SH-SY5Y (cell line): ENCODE measurements around the gene SLC44A1.

Source experiments
- GATA2 ChIP-seq: IDR thresholded peaks from 2 replicates; pipeline ENCODE4 v1.6.1; 2011; ENCODE audit warnings: mild to moderate bottlenecking, low read depth, low read length
- GATA3 ChIP-seq: IDR thresholded peaks from 2 replicates; pipeline ENCODE4 v1.6.1; 2011; ENCODE audit warnings: low read depth, mild to moderate bottlenecking, low read length, moderate library complexity

DNA sequence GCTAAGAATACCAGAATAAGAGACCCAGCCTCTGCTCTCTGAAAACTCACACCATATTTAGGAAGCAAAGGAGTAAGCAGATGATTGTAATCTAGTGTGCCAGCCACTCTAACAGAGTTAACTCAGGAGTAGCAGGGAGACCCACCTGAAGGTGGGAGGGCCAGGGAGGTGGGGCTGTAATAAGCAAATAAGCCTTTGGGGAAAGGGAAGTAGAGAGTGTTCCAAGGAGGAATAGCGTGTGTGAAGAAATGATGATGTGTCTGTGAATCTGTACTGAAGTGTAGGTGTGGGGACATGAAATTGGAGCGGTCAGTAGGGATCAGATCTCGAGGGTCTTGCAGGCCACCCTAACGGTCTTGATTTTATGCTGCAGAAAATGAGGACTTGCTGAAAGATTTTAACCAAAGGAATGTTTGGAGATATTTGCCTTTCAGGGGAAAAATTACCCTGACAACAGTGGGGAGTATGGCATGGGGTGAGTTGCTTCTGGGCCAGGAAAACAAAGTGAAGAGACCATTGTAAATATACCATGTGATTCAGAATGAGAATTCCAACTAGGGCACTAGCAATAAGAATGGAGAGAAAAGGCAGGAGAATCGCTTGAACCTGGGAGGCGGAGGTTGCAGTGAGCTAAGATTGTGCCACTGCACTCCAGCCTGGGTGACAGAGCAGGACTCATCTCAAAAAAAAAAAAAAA is 159.2 kb downstream of the SLC44A1 start:
- TF ChIP-seq GATA2 (no peak), GATA3 (no peak)
